ENCODE data around the gene RIT1. TPM values are rescaled to one million over a fixed set of nuclear protein-coding genes. Genes with fewer than 3 reads are reported as not detected.

RIT1 gene
- total RNA-seq, 1 experiment from 2014 or later: 27.2 TPM

GRCh38 chr1:155950829-155951228 is 39.7 kb upstream of the RIT1 start:
- CTCF ChIA-PET: interaction anchor here (0.9 to 1.0 kb wide), 4 partner anchors 13 to 175 kb away, joined by 3 read pairs; no protein-coding TSS in a partner anchor
- POLR2A ChIA-PET: interaction anchor here (0.6 kb wide), 1 partner anchor 17 kb away, joined by 7 read pairs; no protein-coding TSS in a partner anchor
- Mint-ChIP-seq H3K4me3 (no peak overlapping the region), H3K27ac (no peak overlapping the region), H3K9me3 (no peaks in the 10 kb centered on the region), H3K4me1 (peaks cover 13% of the 10 kb centered on the region), H3K36me3 (peaks cover 56% of the 10 kb centered on the region), H3K27me3 (ENCODE audit: low read depth) (no peaks in the 10 kb centered on the region)
- TF ChIP-seq USF1 (CRISPR knock-in tag; IDR thresholded peaks at IDR 0.05) (no peak), GABPB1 (CRISPR knock-in tag; IDR thresholded peaks at IDR 0.05) (no peak), ZSCAN18 (CRISPR knock-in tag; IDR thresholded peaks at IDR 0.05) (no peak), ATF6 (CRISPR knock-in tag; IDR thresholded peaks at IDR 0.05) (no peak), ZNF671 (CRISPR knock-in tag; IDR thresholded peaks at IDR 0.05) (no peak), ZNF396 (CRISPR knock-in tag; IDR thresholded peaks at IDR 0.05; ENCODE audit: borderline replicate concordance) (no peak), FOXK1 (CRISPR knock-in tag; IDR thresholded peaks at IDR 0.05) (no peak), NR3C1 (CRISPR knock-in tag; conservative IDR thresholded peaks at IDR 0.05; ENCODE audit: low read depth) (no peak), IRF1 (CRISPR knock-in tag; IDR thresholded peaks at IDR 0.05) (no peak), TEAD4 (CRISPR knock-in tag; IDR thresholded peaks at IDR 0.05) (no peak), NFYB (CRISPR knock-in tag; conservative IDR thresholded peaks at IDR 0.05; ENCODE audit: low read depth) (no peak), NR2C2 (CRISPR knock-in tag; IDR thresholded peaks at IDR 0.05) (no peak), ZBTB43 (CRISPR knock-in tag; IDR thresholded peaks at IDR 0.05) (no peak), FOXP1 (CRISPR knock-in tag; IDR thresholded peaks at IDR 0.05; ENCODE audit: borderline replicate concordance) (no peak), ERG (CRISPR knock-in tag; IDR thresholded peaks at IDR 0.05) (no peak)
- ATAC-seq (no peak), DNase-seq (ENCODE audit: low spot score) (no peak)

GRCh38 chr1:155947741-155948140 is 36.6 kb upstream of the RIT1 start:
- no peak overlapping the region for H3K27ac Mint-ChIP-seq
- ChIA-PET CTCF (interaction anchor here (0.6 to 1.6 kb wide), 6 partner anchors 10 to 119 kb away, joined by 3 to 6 read pairs (median 3); partner anchors contain the start of gene ARHGEF2), POLR2A (no interaction called here)
- DNase-seq (ENCODE audit: low spot score): no peak
- TF ChIP-seq ELF4 (CRISPR knock-in tag; IDR thresholded peaks at IDR 0.05; ENCODE audit: low read depth): no peak
- TF ChIP-seq HMGXB4 (CRISPR knock-in tag; IDR thresholded peaks at IDR 0.05): no peak
- no peak for TF ChIP-seq ZSCAN18 (CRISPR knock-in tag; IDR thresholded peaks at IDR 0.05)
- TF ChIP-seq E2F4 (CRISPR knock-in tag; IDR thresholded peaks at IDR 0.05; ENCODE audit: borderline replicate concordance, low read depth): no peak
- no peak for TF ChIP-seq GRHL2 (CRISPR knock-in tag; IDR thresholded peaks at IDR 0.05; ENCODE audit: insufficient replicate concordance, severe bottlenecking)
- TF ChIP-seq TEAD4 (CRISPR knock-in tag; IDR thresholded peaks at IDR 0.05): no peak
- no peak for TF ChIP-seq FOXK1 (CRISPR knock-in tag; IDR thresholded peaks at IDR 0.05)
- no peak for TF ChIP-seq ETV6 (CRISPR knock-in tag; IDR thresholded peaks at IDR 0.05)
- peaks cover 19% of the 10 kb centered on the region for H3K4me1 Mint-ChIP-seq
- ATAC-seq: no peak
- peaks cover 37% of the 10 kb centered on the region for H3K36me3 Mint-ChIP-seq
- no peaks in the 10 kb centered on the region for H3K9me3 Mint-ChIP-seq
- H3K4me3 Mint-ChIP-seq: no peak overlapping the region
- no peaks in the 10 kb centered on the region for H3K27me3 Mint-ChIP-seq (ENCODE audit: low read depth)

All from WTC11 (cell line).